MM.1S (cell line): Measurements from ENCODE around the gene LRRC10B.

Experiments used
- CTCF ChIP-seq: fragments of 300-600 bp; sonication (generic); IDR thresholded peaks from 2 replicates; pipeline ENCODE4 v1.5.1; 2016; ENCODE audit warnings: antibody characterized with exemption, low read length, mixed read lengths
- EZH2 ChIP-seq: fragments of 300-600 bp; sonication (generic); optimal IDR thresholded peaks from 2 replicates; pipeline ENCODE3; 2017; ENCODE audit warnings: low read depth, mild to moderate bottlenecking, antibody characterized with exemption, low read length, mixed read lengths

DNA sequence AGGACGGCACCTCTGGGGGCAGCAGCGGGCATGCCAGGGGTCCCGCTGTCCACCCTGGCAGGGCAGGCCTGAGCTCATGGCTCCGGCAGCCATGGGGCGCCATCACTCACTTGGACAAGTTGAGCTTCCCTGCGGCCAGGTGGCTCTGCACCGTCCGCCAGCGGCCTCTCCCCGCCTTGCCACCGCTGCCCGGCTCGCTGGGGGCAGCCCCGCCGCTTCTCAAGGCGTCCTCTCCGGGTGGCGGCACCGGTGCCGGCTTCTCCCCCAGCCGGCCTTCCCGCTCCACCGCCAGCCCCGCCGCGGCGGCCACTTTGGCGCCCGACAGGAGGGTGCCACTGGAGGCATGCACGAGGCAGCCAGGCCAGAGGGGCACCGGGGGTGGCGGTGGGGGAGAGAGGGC lies 37.4 kb downstream of the LRRC10B start:
- TF ChIP-seq CTCF (no peak), EZH2 (no peak)
